GM12878 (cell line): ENCODE data around the gene TMEM132D. TPM values are rescaled to one million over a fixed set of nuclear protein-coding genes. Genes with fewer than 3 reads are reported as not detected.

Experiments used
- ATAC-seq: fragments of 200-7000 bp; cut with Tn5 transposase; 3 replicates; pipeline ENCODE4 v1.9.1; 2020; ENCODE audit warnings: mild to moderate bottlenecking, moderate library complexity
- BruUV-seq: library from RNA; stranded (reverse); fragments of 400-500 nt; replicated peaks from 2 replicates; lab custom pipeline; 2021; lab: Mats Ljungman, UMichigan
- CTCF ChIA-PET: fragments of 300-600 bp; sonication (Branson Sonifier 250); formaldehyde crosslinking; extraction: SDS; loops from one replicate; lab custom pipeline; 2021; ENCODE audit warnings: inconsistent platforms; lab: Yijun Ruan, JAX
- POLR2A ChIA-PET: fragments of 350-600 bp; formaldehyde crosslinking; extraction: SDS; loops from one replicate; lab custom pipeline; 2021; ENCODE audit warnings: inconsistent platforms; lab: Charles Lee
- RAD21 ChIA-PET: fragments of 300-600 bp; sonication (Branson Sonifier 250); formaldehyde crosslinking; loops from one replicate; lab custom pipeline; 2023; ENCODE audit warnings: antibody characterized with exemption; ENCODE audit not compliant: unreplicated experiment; lab: Charles Lee
- SMC1A ChIA-PET: fragments of 300-600 bp; sonication (Branson Sonifier 250); formaldehyde crosslinking; loops from one replicate; lab custom pipeline; 2023; ENCODE audit not compliant: unreplicated experiment, uncharacterized antibody; lab: Charles Lee
- DNase-seq: peaks from one replicate; pipeline ENCODE4 v3.0.0-alpha.2; 2011; ENCODE audit warnings: low read depth, low spot score
- FAIRE-seq: peaks from 3 replicates; lab custom pipeline; 2011; peaks lifted over from hg19 to GRCh38; lab: Jason Lieb, UNC
- H2AFZ ChIP-seq: 2 replicates; pipeline ENCODE4 v1.6.0; 2011; ENCODE audit warnings: low read depth, low read length, control low read depth; ENCODE audit not compliant: control insufficient read depth
- H3K27ac ChIP-seq: 2 replicates; pipeline ENCODE4 v1.5.1; 2011; ENCODE audit warnings: control low read depth; ENCODE audit not compliant: control insufficient read depth, insufficient read depth
- H3K27me3 ChIP-seq, 2 experiments: replicated peaks in 1 of 2; 2 replicates each; pipeline versions ENCODE4 v1.6.0 to v1.6.1; 2011; ENCODE audit warnings: low read length in 1 of 2; ENCODE audit not compliant: control insufficient read depth in 2 of 2, insufficient read depth in 2 of 2
- H3K36me3 ChIP-seq, 2 experiments: 2 replicates each; pipeline ENCODE4 v1.5.1; 2011; ENCODE audit warnings: low read length in 1 of 2; ENCODE audit not compliant: control insufficient read depth in 2 of 2, insufficient read depth in 2 of 2
- H3K4me1 ChIP-seq: 2 replicates; pipeline ENCODE4 v1.6.1; 2011; ENCODE audit warnings: mild to moderate bottlenecking, low read length, moderate library complexity, mixed read lengths; ENCODE audit not compliant: control insufficient read depth, insufficient read depth
- H3K4me2 ChIP-seq: 2 replicates; pipeline ENCODE4 v1.6.0; 2011; ENCODE audit warnings: control low read depth; ENCODE audit not compliant: control insufficient read depth, insufficient read depth
- H3K4me3 ChIP-seq: fragments of 200-600 bp; sonication (generic); 2 replicates; pipeline ENCODE4 v1.5.1; 2016
- H3K79me2 ChIP-seq: 2 replicates; pipeline ENCODE4 v1.6.0; 2011; ENCODE audit warnings: low read length; ENCODE audit not compliant: control insufficient read depth, insufficient read depth
- H3K9ac ChIP-seq: 2 replicates; pipeline ENCODE4 v1.8.0; 2011; ENCODE audit warnings: low read length, control low read depth, mixed read lengths; ENCODE audit not compliant: control insufficient read depth, insufficient read depth
- H3K9me3 ChIP-seq: replicated peaks from 3 replicates; pipeline ENCODE4 v1.5.1; 2011; ENCODE audit warnings: mild to moderate bottlenecking, low read length; ENCODE audit not compliant: control insufficient read depth, insufficient read depth
- H4K20me1 ChIP-seq: 2 replicates; pipeline ENCODE4 v1.6.0; 2011; ENCODE audit not compliant: control insufficient read depth, insufficient read depth
- BRCA1 ChIP-seq: IDR thresholded peaks from 2 replicates; pipeline ENCODE4 v1.6.1; 2011; ENCODE audit warnings: low read depth, low read length, improper control_type of control experiment
- FOXK2 ChIP-seq: fragments of 450-650 bp; IDR thresholded peaks from 2 replicates; pipeline ENCODE4 v1.6.1; 2017; ENCODE audit warnings: mild to moderate bottlenecking, moderate library complexity
- FOXM1 ChIP-seq: IDR thresholded peaks from 2 replicates; pipeline ENCODE4 v1.6.1; 2012; ENCODE audit warnings: low read depth, mild to moderate bottlenecking, inconsistent platforms, low read length, moderate library complexity
- HCFC1 ChIP-seq: fragments of 150-350 bp; IDR thresholded peaks from 2 replicates; pipeline ENCODE4 v1.6.1; 2014; ENCODE audit warnings: low read length
- JUNB ChIP-seq: IDR thresholded peaks from 2 replicates; pipeline ENCODE4 v1.6.1; 2016; ENCODE audit warnings: antibody characterized with exemption, mild to moderate bottlenecking
- NBN ChIP-seq: fragments of 450-650 bp; IDR thresholded peaks from 2 replicates; pipeline ENCODE4 v1.6.1; 2016
- POLR2A ChIP-seq: IDR thresholded peaks from 2 replicates; pipeline ENCODE4 v1.6.1; 2011; ENCODE audit warnings: low read depth, mild to moderate bottlenecking, low read length
- RELA ChIP-seq: fragments of 450-650 bp; IDR thresholded peaks from 2 replicates; pipeline ENCODE4 v1.8.0; 2014; ENCODE audit warnings: borderline replicate concordance; ENCODE audit not compliant: partially characterized antibody
- SMAD1 ChIP-seq: fragments of 450-650 bp; IDR thresholded peaks from 2 replicates; pipeline ENCODE4 v1.6.1; 2018; ENCODE audit warnings: mild to moderate bottlenecking, low read depth; ENCODE audit not compliant: partially characterized antibody
- STAT1 ChIP-seq: fragments of 450-650 bp; conservative IDR thresholded peaks from 2 replicates; pipeline ENCODE4 v1.6.1; 2014; ENCODE audit warnings: antibody characterized with exemption, mild to moderate bottlenecking
- TARDBP ChIP-seq: IDR thresholded peaks from 2 replicates; pipeline ENCODE4 v1.6.1; 2016; ENCODE audit warnings: borderline replicate concordance
- YBX1 ChIP-seq: fragments of 450-650 bp; IDR thresholded peaks from 2 replicates; pipeline ENCODE4 v1.6.1; 2016; ENCODE audit warnings: antibody characterized with exemption
- ZNF274 ChIP-seq: IDR thresholded peaks from one replicate; pipeline ENCODE4 v1.8.0; 2011; ENCODE audit not compliant: insufficient read length, insufficient read depth
- ZZZ3 ChIP-seq: IDR thresholded peaks from 2 replicates; pipeline ENCODE4 v1.6.1; 2011; ENCODE audit warnings: low read depth; ENCODE audit not compliant: control insufficient read depth, insufficient read length
- WGBS: methylation state at CpG from one replicate; pipeline ENCODE4 v1.1.6; 2016; ENCODE audit warnings: low lambda C conversion rate; ENCODE audit not compliant: insufficient replicate concordance, insufficient coverage; ENCODE audit errors: missing lambda C conversion rate; 5-methylcytosine and 5-hydroxymethylcytosine counted together
- in situ Hi-C: fragments of 300-500 bp; cut with MboI; formaldehyde crosslinking; loops from 9 replicates; pipeline ENCODE4 v1.14.3; 2018; ENCODE audit warnings: mixed read lengths
- intact Hi-C: fragments of 100-400 bp; cut with micrococcal nuclease; formaldehyde crosslinking; loops from one replicate; pipeline ENCODE4 v1.14.2; 2022; ENCODE audit not compliant: unreplicated experiment
- polyA plus RNA-seq, 11 experiments: library from polyadenylated mRNA; depleted of rRNA in 4 of 11; unstranded in 6 of 11; stranded (reverse) in 5 of 11; fragments of >200 nt; fragmentation: Nextera tagmentation in 4 of 11; fragmentation: Illumina TruSeq in 1 of 11; extraction: Ambion mirVana in 4 of 11; extraction: Trizol in 1 of 11; gene quantifications; 1 replicate in 1 of 11; 2 replicates in 10 of 11; pipeline versions ENCODE4 v1.2.1 to v1.2.3, GENCODE V29; 2011 to 2016; ENCODE audit warnings: inconsistent platforms in 2 of 11, missing spikeins in 2 of 11, low read depth in 1 of 11
- total RNA-seq, 4 experiments: library from RNA; depleted of rRNA in 3 of 4; stranded (reverse); fragments of >200 nt in 3 of 4; fragmentation: Illumina TruSeq in 1 of 4; extraction: Trizol in 1 of 4; gene quantifications; 2 replicates each; pipeline versions ENCODE4 v1.2.1 to v1.2.3, GENCODE V29; 2013 to 2021
- TF ChIP-seq, protein P1 (sequence below): fragments of 450-650 bp; IDR thresholded peaks from 2 replicates; pipeline ENCODE4 v1.6.1; 2016; ENCODE audit warnings: mild to moderate bottlenecking
- TF ChIP-seq, protein P2 (sequence below): IDR thresholded peaks from 2 replicates; pipeline ENCODE4 v1.6.1; 2012; ENCODE audit warnings: mild to moderate bottlenecking, low read depth, low read length

Gene TMEM132D
- total and polyA plus RNA-seq, 10 of the 15 experiments (the other 5 are each of a cell fraction or from before 2014, with no cell fraction given): under 0.01 to 0.12 (median 0.02) TPM; not detected in 3

DNA sequence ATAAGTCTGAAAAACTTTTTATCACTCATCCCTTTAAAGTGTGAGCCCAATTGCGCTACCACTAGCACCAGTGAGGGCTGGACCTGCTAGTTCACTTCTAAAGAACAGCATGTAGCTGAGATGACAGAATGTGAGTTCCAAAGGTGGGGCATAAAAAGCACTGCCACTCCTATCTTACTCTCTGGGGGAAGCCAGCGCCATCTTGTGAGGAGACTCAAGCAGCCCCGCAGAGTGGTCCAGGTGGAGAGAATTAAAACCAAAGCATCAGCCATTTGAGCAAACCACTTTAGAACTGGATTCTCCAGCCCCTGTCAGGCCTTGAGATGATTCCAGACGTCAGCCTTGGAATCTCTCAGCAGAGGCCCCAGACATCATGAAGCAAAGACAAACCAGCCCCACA, 39.9 kb downstream of the TMEM132D start:
- Histone ChIP-seq H3K9ac (no peak overlapping the region), H3K79me2 (no peaks in the 10 kb centered on the region), H3K4me2 (no peak overlapping the region)
- no peak for TF ChIP-seq HCFC1
- TF ChIP-seq, protein P1, sequence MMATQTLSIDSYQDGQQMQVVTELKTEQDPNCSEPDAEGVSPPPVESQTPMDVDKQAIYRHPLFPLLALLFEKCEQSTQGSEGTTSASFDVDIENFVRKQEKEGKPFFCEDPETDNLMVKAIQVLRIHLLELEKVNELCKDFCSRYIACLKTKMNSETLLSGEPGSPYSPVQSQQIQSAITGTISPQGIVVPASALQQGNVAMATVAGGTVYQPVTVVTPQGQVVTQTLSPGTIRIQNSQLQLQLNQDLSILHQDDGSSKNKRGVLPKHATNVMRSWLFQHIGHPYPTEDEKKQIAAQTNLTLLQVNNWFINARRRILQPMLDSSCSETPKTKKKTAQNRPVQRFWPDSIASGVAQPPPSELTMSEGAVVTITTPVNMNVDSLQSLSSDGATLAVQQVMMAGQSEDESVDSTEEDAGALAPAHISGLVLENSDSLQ: no peak
- TF ChIP-seq TARDBP: no peak
- TF ChIP-seq NBN: no peak
- no peak for TF ChIP-seq POLR2A
- TF ChIP-seq JUNB: no peak
- TF ChIP-seq BRCA1: no peak
- TF ChIP-seq, protein P2, sequence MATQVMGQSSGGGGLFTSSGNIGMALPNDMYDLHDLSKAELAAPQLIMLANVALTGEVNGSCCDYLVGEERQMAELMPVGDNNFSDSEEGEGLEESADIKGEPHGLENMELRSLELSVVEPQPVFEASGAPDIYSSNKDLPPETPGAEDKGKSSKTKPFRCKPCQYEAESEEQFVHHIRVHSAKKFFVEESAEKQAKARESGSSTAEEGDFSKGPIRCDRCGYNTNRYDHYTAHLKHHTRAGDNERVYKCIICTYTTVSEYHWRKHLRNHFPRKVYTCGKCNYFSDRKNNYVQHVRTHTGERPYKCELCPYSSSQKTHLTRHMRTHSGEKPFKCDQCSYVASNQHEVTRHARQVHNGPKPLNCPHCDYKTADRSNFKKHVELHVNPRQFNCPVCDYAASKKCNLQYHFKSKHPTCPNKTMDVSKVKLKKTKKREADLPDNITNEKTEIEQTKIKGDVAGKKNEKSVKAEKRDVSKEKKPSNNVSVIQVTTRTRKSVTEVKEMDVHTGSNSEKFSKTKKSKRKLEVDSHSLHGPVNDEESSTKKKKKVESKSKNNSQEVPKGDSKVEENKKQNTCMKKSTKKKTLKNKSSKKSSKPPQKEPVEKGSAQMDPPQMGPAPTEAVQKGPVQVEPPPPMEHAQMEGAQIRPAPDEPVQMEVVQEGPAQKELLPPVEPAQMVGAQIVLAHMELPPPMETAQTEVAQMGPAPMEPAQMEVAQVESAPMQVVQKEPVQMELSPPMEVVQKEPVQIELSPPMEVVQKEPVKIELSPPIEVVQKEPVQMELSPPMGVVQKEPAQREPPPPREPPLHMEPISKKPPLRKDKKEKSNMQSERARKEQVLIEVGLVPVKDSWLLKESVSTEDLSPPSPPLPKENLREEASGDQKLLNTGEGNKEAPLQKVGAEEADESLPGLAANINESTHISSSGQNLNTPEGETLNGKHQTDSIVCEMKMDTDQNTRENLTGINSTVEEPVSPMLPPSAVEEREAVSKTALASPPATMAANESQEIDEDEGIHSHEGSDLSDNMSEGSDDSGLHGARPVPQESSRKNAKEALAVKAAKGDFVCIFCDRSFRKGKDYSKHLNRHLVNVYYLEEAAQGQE: no peak
- no peak for TF ChIP-seq FOXK2
- no peak for TF ChIP-seq SMAD1
- TF ChIP-seq YBX1: no peak
- no peak for TF ChIP-seq ZZZ3
- no peak for TF ChIP-seq STAT1
- no peak for TF ChIP-seq ZNF274
- TF ChIP-seq RELA: no peak
- no peak for TF ChIP-seq FOXM1
- TF ChIP-seq, all 136 proteins: peak for 0
- no peaks in the 10 kb centered on the region for H3K4me1 ChIP-seq
- no peak overlapping the region for H2AFZ ChIP-seq
- H3K4me3 ChIP-seq: no peak overlapping the region
- no peaks in the 10 kb centered on the region for H4K20me1 ChIP-seq
- H3K36me3 ChIP-seq: no peaks in the 10 kb centered on the region
- ATAC-seq: no peak
- SMC1A ChIA-PET: no interaction called here
- no peaks in the 10 kb centered on the region for H3K27me3 ChIP-seq
- POLR2A ChIA-PET: no interaction called here
- in situ Hi-C loops (no loop called here), intact Hi-C loops (no loop called here)
- DNase-seq: no peak
- FAIRE-seq: no peak
- no peaks in the 10 kb centered on the region for H3K9me3 ChIP-seq
- no peak overlapping the region for H3K27ac ChIP-seq
- WGBS: 9% methylated on average over 4 of the region's 4 CpGs
- RAD21 ChIA-PET: no interaction called here
- no TSS peak for BruUV-seq
- CTCF ChIA-PET: no interaction called here
